ENCODE results near the gene TLR9. TPM values are rescaled to one million over a fixed set of nuclear protein-coding genes. Genes with fewer than 3 reads are reported as not detected.

Gene TLR9
- polyA plus RNA-seq, 5 donors, result 0.20 to 0.59 (median 0.31) TPM

GRCh38 chr3:52232279-52233107 lies 7.0 kb upstream of the TLR9 start:
- DNase-seq, result no peak

GRCh38 chr3:52231502-52232278 lies 6.2 kb upstream of the TLR9 start:
- DNase-seq, result no peak

GRCh38 chr3:52230889-52231499 lies 5.5 kb upstream of the TLR9 start:
- DNase-seq, result no peak

- DNase-seq, result no peak
These were observed 5.0 kb upstream of the TLR9 start for GRCh38 chr3:52230461-52230860.

- DNase-seq, result no peak
These were observed 4.2 kb upstream of the TLR9 start for GRCh38 chr3:52229656-52230055.

- no peak for DNase-seq
These were observed 3.4 kb upstream of the TLR9 start for GRCh38 chr3:52228751-52229291.

GRCh38 chr3:52228266-52228665 lies 2.8 kb upstream of the TLR9 start:
- DNase-seq, result no peak

- no peak for DNase-seq
These were observed 2.3 kb upstream of the TLR9 start for GRCh38 chr3:52227766-52228165.

- DNase-seq, result no peak
These were observed 1.7 kb upstream of the TLR9 start for GRCh38 chr3:52227117-52227516.

GRCh38 chr3:52226229-52226817 lies 878 bp upstream of the TLR9 start:
- DNase-seq, result no peak

- no peak for DNase-seq
These were observed 1.7 kb downstream of the TLR9 start for GRCh38 chr3:52223449-52224408.

GRCh38 chr3:52222319-52223221 lies 2.9 kb downstream of the TLR9 start:
- no peak for DNase-seq

GRCh38 chr3:52221563-52222318 lies 3.7 kb downstream of the TLR9 start:
- no peak for DNase-seq

GRCh38 chr3:52221141-52221562 lies 4.3 kb downstream of the TLR9 start:
- DNase-seq, result no peak

- DNase-seq, result peak; percentile 64 to 74
These were observed 4.9 kb downstream of the TLR9 start for GRCh38 chr3:52220380-52221026.

- DNase-seq, result peak in 1 of 2 donors; percentile 63
These were observed 6.4 kb downstream of the TLR9 start for GRCh38 chr3:52218937-52219650.

GRCh38 chr3:52218454-52218853 lies 7.0 kb downstream of the TLR9 start:
- DNase-seq, result no peak

- DNase-seq, result no peak
These were observed 7.4 kb downstream of the TLR9 start for GRCh38 chr3:52218026-52218425.
